ENCODE results near the gene MIB2. TPM values are rescaled to one million over a fixed set of nuclear protein-coding genes. Genes with fewer than 3 reads are reported as not detected.

The MIB2 gene
- polyA plus RNA-seq, 6 donors from 2014 or later, result 11.0 to 20.6 (median 13.1) TPM

Other genes starting within 250 kb of the MIB2 start
- 100 to 1,000 TPM; 103 to 122 (median 106) TPM for gene AURKAIP1, start 240.3 kb upstream of the MIB2 start, polyA plus RNA-seq (ENCODE audit: low read depth in 6 of 6)
- 10 to 100 TPM; 16.8 to 50.2 (median 24.6) TPM for gene CCNL2, start 216.2 kb upstream of the MIB2 start, polyA plus RNA-seq (ENCODE audit: low read depth in 6 of 6)
- gene MRPL20, start 208.2 kb upstream of the MIB2 start, polyA plus RNA-seq (ENCODE audit: low read depth in 6 of 6), result 100 to 1,000 TPM in 3 of 6 donors, 10 to 100 TPM in 3; 75.1 to 129 (median 102) TPM
- gene ANKRD65, start 194.2 kb upstream of the MIB2 start, polyA plus RNA-seq (ENCODE audit: low read depth in 6 of 6), result 1 to 10 TPM in 1 of 6 donors, under 1 TPM in 4, not detected in 1; 0.17 to 1.5 (median 0.28) TPM
- gene VWA1, start 179.8 kb upstream of the MIB2 start, polyA plus RNA-seq (ENCODE audit: low read depth in 6 of 6), result under 1 TPM in 1 of 6 donors, not detected in 5; 0.41 TPM
- not detected for gene ATAD3C, start 165.8 kb upstream of the MIB2 start, polyA plus RNA-seq (ENCODE audit: low read depth in 6 of 6)
- gene ATAD3B, start 143.7 kb upstream of the MIB2 start, polyA plus RNA-seq (ENCODE audit: low read depth in 6 of 6), result 10 to 100 TPM in 1 of 6 donors, 1 to 10 TPM in 3, under 1 TPM in 2; 0.20 to 10.2 (median 2.9) TPM
- 10 to 100 TPM in 1 of 6 donors, 1 to 10 TPM in 5; 2.1 to 13.0 (median 5.8) TPM for gene ATAD3A, start 103.3 kb upstream of the MIB2 start, polyA plus RNA-seq (ENCODE audit: low read depth in 6 of 6)
- not detected for gene TMEM240, start 74.9 kb upstream of the MIB2 start, polyA plus RNA-seq (ENCODE audit: low read depth in 6 of 6)
- 100 to 1,000 TPM; 165 to 257 (median 213) TPM for gene SSU72, start 40.6 kb upstream of the MIB2 start, polyA plus RNA-seq (ENCODE audit: low read depth in 6 of 6)
- under 1 TPM in 3 of 6 donors, not detected in 3; 0.13 to 0.75 (median 0.19) TPM for gene FNDC10, start 15.4 kb upstream of the MIB2 start, polyA plus RNA-seq (ENCODE audit: low read depth in 6 of 6)
- gene MMP23B, start 16.7 kb downstream of the MIB2 start, polyA plus RNA-seq (ENCODE audit: low read depth in 6 of 6), result under 1 TPM in 4 of 6 donors, not detected in 2; 0.35 to 0.74 (median 0.53) TPM
- 10 to 100 TPM in 1 of 6 donors, 1 to 10 TPM in 5; 2.2 to 17.5 (median 8.4) TPM for gene CDK11B, start 43.5 kb downstream of the MIB2 start, polyA plus RNA-seq (ENCODE audit: low read depth in 6 of 6)
- 10 to 100 TPM; 22.5 to 42.1 (median 33.4) TPM for gene SLC35E2B, start 77.3 kb downstream of the MIB2 start, polyA plus RNA-seq (ENCODE audit: low read depth in 6 of 6)
- 10 to 100 TPM; 11.9 to 24.1 (median 14.0) TPM for gene CDK11A, start 108.9 kb downstream of the MIB2 start, polyA plus RNA-seq (ENCODE audit: low read depth in 6 of 6)
- gene NADK, start 163.0 kb downstream of the MIB2 start, polyA plus RNA-seq (ENCODE audit: low read depth in 6 of 6), result 10 to 100 TPM; 38.4 to 56.6 (median 44.5) TPM